Spleen (tissue), 7 donors: ENCODE measurements around the gene ONECUT3.

ENCODE experiments used
- CTCF ChIP-seq, 11 experiments: fragments of 200-600 bp in 7 of 11; fragments of 450-650 bp in 4 of 11; sonication (generic) in 4 of 11; IDR thresholded peaks in 8 of 11; conservative IDR thresholded peaks in 3 of 11; 1 replicate in 7 of 11; 2 replicates in 4 of 11; pipeline versions ENCODE4 v1.4.0 to v1.8.0; 2016 to 2021; ENCODE audit warnings: antibody characterized with exemption in 11 of 11, inconsistent platforms in 4 of 11, mild to moderate bottlenecking in 1 of 11
- POLR2A ChIP-seq, 3 donors: fragments of 450-650 bp; IDR thresholded peaks; one replicate each; pipeline ENCODE4 v1.5.1; 2017; ENCODE audit warnings: antibody characterized with exemption in 3 of 3, mild to moderate bottlenecking in 1 of 3
- donor health status: DM: no; HTN: no; CAD: no; lungs with moderate emphysema.
- donor health status: DM: no; HTN: no; CAD: no.
- donor health status: DM: no; HTN: no; CAD: no.

GRCh38 chr19:1752757-1753728 is at the start of gene ONECUT3:
- TF ChIP-seq CTCF (IDR thresholded peaks at IDR 0.05 in 8 of 11, conservative IDR thresholded peaks at IDR 0.05 in 3 of 11) (no peak), POLR2A (IDR thresholded peaks at IDR 0.05) (no peak)
